ENCODE measurements around the gene NADK.

- TF ChIP-seq CTCF (IDR thresholded peaks at IDR 0.05) (no peak), POLR2A (IDR thresholded peaks at IDR 0.05) (no peak)
Measured at GRCh38 chr1:1753607-1754005, 24.7 kb downstream of the NADK start.

Data from adrenal gland (tissue), 5 donors.